GM19324 (cell line): ENCODE results near the gene EIF2AK3.
"Not testable (repeated sequence)": the region's sequence is repeated elsewhere in the genome, so short reads cannot be mapped to it uniquely, and the experiment has no call there.

Experiments used
- ATAC-seq: cut with Tn5 transposase; IDR thresholded peaks from one replicate; pipeline ENCODE4 v1.9.1; 2021; ENCODE audit warnings: mild to moderate bottlenecking, moderate library complexity; ENCODE audit not compliant: unreplicated experiment, low FRiP score

The EIF2AK3 gene

DNA sequence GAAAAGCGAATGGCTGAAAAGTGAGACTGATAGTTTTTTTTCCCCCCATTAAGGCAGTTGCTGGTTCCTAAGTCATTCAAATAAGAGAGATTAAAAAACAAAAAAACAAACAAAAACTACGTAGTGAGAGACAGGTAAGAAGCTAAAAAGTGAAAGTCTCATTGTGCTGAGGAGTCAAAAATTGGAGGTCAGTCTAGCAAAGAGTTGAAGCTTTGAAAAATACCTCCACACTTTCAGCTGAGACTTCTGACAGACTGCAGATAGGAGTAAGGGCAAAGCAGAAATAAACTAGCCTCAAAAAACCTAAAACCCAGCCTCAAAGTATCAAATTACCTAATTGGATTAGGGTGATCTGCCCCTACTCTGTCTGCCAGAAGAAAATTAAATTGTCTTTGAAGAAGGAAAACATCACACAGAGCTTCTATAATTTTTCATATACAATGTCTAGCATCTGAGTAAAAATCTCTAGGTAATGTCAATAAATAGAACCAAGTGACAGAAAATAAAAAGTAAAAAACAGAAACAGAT is 10.9 kb upstream of the EIF2AK3 start:
- ATAC-seq, result no peak

DNA sequence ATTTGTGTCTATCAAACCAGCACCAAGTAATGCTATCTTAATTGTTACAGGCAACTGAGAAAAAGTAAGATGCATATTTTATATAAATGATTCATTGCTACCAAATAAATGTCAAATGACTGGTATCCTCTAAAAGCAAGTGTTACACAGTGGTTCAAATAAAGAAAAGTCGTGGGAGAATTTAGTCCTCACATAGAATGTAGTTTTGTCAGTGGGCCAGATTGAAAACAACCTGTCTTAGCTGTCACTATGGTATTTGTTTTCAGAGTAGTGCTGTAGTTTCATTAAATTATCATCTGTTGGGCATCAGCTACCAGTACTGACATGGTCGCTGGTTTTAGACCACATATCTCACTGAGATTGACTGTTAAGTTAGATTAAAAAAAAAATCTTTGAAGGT is 10.2 kb upstream of the EIF2AK3 start:
- no peak for ATAC-seq

- ATAC-seq, result no peak
These were observed 8.8 kb upstream of the EIF2AK3 start for GRCh38 chr2:88636026-88636425.

GRCh38 chr2:88632569-88632968 is 5.3 kb upstream of the EIF2AK3 start:
- ATAC-seq, result no peak

DNA sequence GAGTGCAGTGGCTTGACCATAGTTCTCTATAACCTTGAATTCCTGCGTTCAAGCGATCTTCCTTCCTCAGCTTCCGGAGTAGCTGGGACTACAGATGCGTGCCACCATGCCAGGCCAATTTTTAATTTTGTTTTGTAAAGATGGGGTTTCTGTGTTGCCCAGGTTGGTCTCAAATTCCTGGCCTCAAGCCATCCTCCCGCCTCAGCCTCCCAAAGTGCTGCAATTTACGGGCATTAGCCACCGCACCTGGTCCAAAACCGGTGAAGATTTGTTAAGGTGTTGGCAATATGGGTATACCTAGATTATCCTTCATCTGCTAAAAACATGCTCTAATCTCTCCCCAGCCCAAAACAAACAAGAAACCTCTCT is 1.3 kb upstream of the EIF2AK3 start:
- no peak for ATAC-seq

DNA sequence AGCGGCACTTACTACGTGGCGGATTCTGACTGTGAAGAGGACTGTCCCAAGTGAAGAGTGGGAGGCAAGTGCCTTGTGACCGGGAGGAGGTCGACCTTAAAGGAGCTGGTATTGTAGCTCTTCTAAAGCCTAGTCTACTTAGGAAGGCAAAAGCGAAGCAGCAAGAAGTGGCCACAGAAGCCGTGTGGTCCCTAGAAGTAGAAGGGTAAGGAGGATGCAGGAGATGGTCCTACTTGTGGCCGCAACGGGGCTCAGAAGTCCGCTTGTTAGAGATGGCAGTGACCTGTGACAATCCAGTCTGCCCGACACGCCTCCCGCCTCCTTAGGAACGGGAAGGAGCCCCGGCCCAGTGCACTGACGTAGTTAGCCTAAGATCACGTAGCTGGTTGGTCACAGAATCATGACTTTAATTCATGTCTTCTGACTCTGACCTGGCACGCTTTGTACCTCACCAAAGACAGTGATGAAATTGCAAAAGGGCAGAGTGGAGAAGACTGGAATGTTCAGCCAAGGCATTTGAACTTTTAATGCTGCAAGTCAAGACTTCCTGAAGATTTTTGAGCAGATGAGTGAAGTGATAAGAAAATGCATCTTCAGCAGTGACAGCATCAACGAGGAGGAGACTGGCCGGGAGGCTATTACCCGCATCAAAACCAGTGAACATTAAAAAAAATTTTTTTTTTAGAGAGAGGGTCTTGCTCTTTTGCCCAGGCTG is 749 bp upstream of the EIF2AK3 start:
- ATAC-seq, result peak; percentile 27

- no peak for ATAC-seq
These were observed 851 bp downstream of the EIF2AK3 start for GRCh38 chr2:88626171-88627054.

DNA sequence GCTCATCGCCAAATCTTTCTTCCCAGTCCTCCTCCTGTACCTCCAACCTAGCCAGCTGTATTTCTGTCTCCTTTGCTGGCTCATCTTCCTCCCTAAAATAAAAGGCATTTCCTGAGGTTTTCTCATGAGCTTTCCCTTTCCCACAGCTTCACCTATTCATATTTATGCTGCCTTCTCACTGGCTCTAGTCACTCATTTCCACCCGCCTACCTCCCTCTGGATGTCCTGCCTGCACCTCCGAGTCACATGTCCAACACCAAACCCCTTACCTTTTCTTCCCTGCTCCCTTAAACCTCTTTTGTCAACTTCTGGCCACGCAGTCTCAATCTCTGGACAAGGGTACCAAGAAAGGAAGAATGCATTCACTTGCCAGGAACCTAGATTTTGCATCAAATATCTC is 2.8 kb downstream of the EIF2AK3 start:
- no peak for ATAC-seq

DNA sequence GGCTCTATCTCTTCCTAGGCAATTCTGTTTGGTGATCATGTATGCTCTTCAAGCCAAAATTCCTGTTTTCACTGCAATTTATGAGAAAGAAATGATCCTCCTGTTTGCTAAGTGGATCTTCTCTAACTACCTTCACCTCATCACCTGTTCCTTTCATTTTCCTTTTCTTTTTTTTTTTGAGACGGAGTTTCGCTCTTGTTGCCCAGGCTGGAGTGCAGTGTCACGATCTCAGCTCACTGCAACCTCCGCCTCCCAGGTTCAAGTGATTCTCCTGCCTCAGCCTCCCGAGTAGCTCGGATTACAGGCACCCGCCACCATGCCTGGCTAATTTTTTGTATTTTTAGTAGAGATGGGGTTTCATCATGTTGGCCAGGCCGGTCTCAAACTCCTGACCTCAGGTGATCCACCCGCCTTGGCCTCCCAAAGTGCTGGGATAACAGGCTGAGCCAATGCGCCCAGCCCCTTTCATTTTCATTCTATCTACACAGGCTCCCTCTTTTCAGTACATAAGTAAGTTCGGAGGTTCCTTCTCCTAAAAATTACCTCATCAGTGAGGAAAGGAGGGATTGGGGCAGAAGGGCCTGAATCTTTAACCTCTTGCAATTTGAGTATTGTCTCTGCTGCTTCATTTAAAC is 3.3 kb downstream of the EIF2AK3 start:
- ATAC-seq, result not testable (repeated sequence)

- ATAC-seq, result no peak
These were observed 5.0 kb downstream of the EIF2AK3 start for GRCh38 chr2:88622307-88622706.

DNA sequence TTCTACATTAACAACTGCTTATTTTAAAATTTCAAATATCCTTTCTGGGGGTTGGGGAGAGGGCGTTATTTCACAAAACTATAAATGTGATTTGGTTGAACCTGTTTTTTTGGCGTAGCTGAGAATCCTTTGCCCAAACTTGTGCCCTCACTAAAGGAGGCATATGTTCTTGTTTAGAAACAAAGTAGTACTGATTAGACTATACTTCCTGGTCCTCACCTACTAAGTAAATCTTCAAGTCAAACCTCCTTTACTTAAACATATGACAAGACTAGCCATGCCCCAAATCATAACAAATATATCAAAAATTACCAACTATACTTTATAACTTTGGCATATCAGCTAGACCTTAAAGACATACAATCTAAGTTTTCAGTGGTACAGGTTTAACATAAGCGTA is 5.8 kb downstream of the EIF2AK3 start:
- no peak for ATAC-seq

DNA sequence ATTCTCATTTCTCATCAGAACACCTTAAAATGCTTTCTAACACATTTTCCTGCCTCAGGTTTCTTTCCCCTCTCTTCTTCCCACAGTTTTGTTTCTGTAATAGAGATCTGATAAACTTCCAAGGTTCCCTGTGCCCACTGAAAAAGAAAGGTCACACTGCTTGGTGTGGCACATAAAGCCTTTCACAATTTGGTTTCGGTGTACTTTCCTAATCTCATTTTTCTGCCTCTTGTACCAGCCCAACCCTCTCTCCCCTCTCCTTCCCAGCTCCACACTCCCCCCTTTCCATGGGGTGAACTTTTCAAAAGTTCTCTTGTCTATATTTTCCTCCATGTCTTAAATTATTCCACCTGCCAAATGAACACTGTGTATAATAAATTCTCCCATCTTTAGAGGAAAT is 7.2 kb downstream of the EIF2AK3 start:
- ATAC-seq, result no peak

DNA sequence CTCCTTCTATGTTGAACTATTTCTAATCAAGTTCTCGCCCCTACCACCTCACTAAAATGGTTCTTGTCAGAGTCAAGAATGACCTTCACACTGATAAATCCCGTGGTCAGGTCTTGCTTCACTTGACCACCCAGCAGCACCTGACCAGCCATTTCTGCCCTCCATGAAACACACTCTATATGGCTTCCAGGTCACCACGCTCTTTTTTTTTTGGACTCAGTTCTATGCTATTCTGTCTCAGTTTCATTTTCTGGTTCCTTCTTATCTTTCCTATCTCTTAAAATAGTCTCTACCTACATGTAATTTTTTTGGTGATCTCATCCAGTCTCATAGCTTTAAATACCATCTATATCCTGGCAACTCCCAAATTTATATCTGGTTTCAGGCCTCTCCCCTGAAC is 11.4 kb downstream of the EIF2AK3 start:
- ATAC-seq, result no peak

- no peak for ATAC-seq
These were observed 12.6 kb downstream of the EIF2AK3 start for GRCh38 chr2:88614497-88615157.

DNA sequence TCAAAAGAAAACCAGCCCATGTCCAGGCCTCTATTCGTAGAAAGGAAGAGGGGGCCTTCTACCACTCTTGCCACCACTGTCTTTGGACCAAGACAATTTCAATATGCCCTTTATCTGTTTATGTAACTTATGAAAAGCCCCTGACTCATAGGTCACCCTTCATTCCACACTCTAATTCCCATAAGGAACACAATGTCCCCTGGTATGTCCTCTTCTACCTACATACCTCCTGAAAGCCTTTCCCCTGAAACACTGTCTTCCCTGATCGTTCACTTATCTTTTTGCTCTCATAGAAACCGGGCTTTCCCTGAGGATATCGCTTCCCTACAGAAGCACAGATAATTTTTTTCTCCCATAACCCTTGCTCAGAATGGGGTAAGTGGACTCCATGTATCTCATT is 13.3 kb downstream of the EIF2AK3 start:
- ATAC-seq, result no peak

DNA sequence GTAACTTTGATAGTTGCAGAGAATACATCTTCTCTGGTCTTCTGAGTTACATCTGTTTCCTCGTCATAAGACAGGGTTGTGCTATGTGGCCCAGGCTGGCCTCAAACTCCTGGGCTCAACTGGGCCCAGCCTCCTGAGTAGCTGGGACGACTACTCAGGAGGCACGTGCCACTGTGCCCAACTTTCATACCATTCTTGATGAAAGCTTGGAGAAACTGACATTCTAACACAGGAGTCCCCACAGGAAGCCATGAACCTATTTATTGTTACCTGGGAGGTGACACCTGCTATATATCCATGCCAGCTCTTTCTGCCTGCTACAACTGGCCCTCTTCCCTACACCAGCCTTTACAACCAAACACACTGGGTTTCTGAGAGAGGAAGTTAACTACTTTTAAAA is 19.1 kb downstream of the EIF2AK3 start:
- no peak for ATAC-seq

DNA sequence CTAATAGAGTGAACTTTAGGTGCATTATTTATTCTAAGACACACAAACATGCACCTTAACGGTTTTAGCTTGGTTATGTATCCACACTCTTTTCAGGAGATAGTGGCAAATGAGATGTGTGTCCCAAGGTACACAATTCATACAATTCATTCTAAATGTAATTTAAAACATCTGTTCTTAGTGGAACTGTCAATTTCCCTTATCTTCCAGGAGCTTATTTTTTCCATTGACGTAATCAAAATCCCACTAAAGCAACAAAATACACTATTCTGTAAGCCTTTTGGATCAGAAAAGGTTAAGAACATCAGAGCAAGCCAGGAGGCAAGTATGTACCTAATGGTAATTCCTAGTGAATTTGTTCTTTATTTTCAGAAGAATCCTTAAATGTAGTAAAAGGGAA is 19.8 kb downstream of the EIF2AK3 start:
- ATAC-seq, result no peak

GRCh38 chr2:88606371-88607030 is 20.8 kb downstream of the EIF2AK3 start:
- ATAC-seq, result peak; percentile 90

DNA sequence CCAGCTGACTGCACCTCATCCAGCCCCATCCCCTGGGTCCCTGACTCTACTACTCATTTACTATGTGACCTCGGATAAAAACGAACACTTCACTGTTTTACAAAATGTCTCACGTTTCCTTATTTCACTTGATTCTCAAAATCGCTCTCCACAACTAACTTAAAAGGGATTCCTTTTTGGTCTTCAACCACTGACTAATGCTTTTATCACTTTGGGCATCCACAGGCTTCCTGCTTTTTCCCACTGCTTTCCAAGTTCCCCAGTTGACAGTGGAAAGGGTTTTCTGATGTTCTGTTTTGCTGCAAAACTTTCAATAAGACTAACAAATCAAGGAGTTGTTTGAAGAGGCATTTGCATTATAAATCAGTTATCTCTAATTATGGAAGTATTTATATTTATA is 24.1 kb downstream of the EIF2AK3 start:
- no peak for ATAC-seq

GRCh38 chr2:88602022-88602421 is 25.2 kb downstream of the EIF2AK3 start:
- no peak for ATAC-seq
